Skeletal muscle tissue (tissue), 4 donors: ENCODE measurements around the gene METTL15. TPM values are rescaled to one million over a fixed set of nuclear protein-coding genes. Genes with fewer than 3 reads are reported as not detected.

ENCODE experiments used
- H3K27ac ChIP-seq: one replicate; pipeline ENCODE4 v1.7.0; 2013; ENCODE audit warnings: mild to moderate bottlenecking, low read depth, low read length, inconsistent platforms
- H3K27me3 ChIP-seq, 3 donors: one replicate each; pipeline ENCODE4 v1.7.0; 2013; ENCODE audit warnings: low read length in 3 of 3; ENCODE audit not compliant: control insufficient read depth in 3 of 3, insufficient read depth in 3 of 3
- H3K36me3 ChIP-seq, 3 donors: one replicate each; pipeline ENCODE4 v1.7.0; 2013; ENCODE audit warnings: low read length in 3 of 3; ENCODE audit not compliant: control insufficient read depth in 3 of 3, insufficient read depth in 3 of 3
- H3K4me1 ChIP-seq, 3 donors: one replicate each; pipeline ENCODE4 v1.7.0; 2013; ENCODE audit warnings: low read length in 3 of 3, mild to moderate bottlenecking in 3 of 3; ENCODE audit not compliant: control insufficient read depth in 3 of 3, insufficient read depth in 3 of 3
- H3K4me3 ChIP-seq, 3 donors: one replicate each; pipeline ENCODE4 v1.7.0; 2013; ENCODE audit warnings: low read length in 3 of 3
- H3K9ac ChIP-seq, 3 donors: one replicate each; pipeline ENCODE4 v1.7.0; 2013; ENCODE audit warnings: low read length in 3 of 3, mild to moderate bottlenecking in 3 of 3, moderate library complexity in 2 of 3, low read depth in 1 of 3
- H3K9me3 ChIP-seq, 3 donors: one replicate each; pipeline ENCODE4 v1.7.0; 2013; ENCODE audit warnings: low read length in 3 of 3; ENCODE audit not compliant: control insufficient read depth in 3 of 3
- total RNA-seq: library from RNA; depleted of rRNA; stranded (reverse); fragments of >200 nt; gene quantifications from one replicate; pipeline ENCODE4 v1.2.3, GENCODE V29; 2014
- donor health status: Osteomylitis.

The METTL15 gene
- total RNA-seq, 1 donor from 2014 or later, result 21.9 TPM

DNA sequence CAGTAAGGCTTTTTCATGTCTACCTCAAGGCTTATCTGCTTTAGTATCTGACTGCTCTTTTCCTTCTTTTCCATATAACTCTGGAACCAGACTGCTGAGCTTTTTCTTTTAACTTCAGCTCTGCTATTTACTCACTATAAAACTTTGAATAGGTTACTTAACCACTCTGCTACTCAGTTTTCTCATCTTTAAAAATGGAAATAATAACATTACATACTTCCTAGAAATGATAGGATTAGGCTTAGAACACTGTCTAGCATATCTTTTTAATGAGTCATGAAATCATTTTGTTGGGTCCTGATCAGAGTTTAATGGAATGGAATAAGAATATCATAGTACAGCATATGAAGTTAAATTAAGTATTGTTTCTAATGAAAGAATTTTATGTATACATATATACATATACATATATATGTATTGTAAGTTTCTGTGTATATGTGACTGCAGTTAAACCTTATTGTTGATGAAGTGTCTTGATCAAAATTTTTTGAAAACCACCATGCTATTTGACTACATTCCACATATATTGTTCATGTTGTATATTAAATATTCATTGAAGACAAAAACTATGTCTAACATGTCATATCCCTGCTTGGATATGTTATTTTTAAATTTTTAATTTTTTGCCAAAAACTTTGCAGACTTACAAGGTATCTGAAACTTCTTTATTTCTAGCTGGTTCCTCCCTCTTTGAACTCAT lies 120.2 kb downstream of the METTL15 start:
- no peaks in the 10 kb centered on the region for H3K36me3 ChIP-seq
- H3K4me1 ChIP-seq, result no peaks in the 10 kb centered on the region
- H3K9ac ChIP-seq, result no peak overlapping the region
- H3K27ac ChIP-seq, result no peak overlapping the region
- no peaks in the 10 kb centered on the region for H3K9me3 ChIP-seq
- H3K27me3 ChIP-seq, result no peaks in the 10 kb centered on the region
- H3K4me3 ChIP-seq, result no peak overlapping the region

- Histone ChIP-seq H3K4me1 (no peaks in the 10 kb centered on the region), H3K36me3 (no peaks in the 10 kb centered on the region), H3K4me3 (no peak overlapping the region), H3K27ac (no peak overlapping the region), H3K9me3 (no peaks in the 10 kb centered on the region), H3K9ac (no peak overlapping the region), H3K27me3 (no peaks in the 10 kb centered on the region)
Observed at GRCh38 chr11:28231475-28231874, 123.3 kb downstream of the METTL15 start.

DNA sequence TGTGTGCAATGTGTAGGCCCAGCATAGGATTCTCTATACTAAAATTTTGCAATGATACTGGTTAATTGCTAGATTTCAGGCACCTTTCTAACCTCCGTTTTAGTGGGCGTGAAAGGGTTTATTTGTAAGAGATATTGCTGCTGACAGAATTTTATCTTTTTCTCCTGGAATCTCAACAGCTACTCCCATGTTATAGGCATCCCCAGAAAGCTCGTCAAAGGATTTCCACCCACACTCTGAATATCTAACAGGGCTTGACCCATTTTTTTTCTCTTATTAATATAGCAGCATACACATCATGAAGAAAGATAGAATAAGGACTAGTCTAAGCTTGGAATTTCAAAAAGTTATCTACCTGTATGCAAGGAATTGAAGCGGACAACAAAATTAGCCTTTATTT lies 124.5 kb downstream of the METTL15 start:
- Histone ChIP-seq H3K27ac (no peak overlapping the region), H3K27me3 (no peaks in the 10 kb centered on the region), H3K4me1 (no peaks in the 10 kb centered on the region), H3K4me3 (no peak overlapping the region), H3K36me3 (no peaks in the 10 kb centered on the region), H3K9ac (no peak overlapping the region), H3K9me3 (no peaks in the 10 kb centered on the region)

GRCh38 chr11:28241760-28242159 lies 133.6 kb downstream of the METTL15 start:
- Histone ChIP-seq H3K4me3 (no peak overlapping the region), H3K27me3 (no peaks in the 10 kb centered on the region), H3K9me3 (no peaks in the 10 kb centered on the region), H3K27ac (no peak overlapping the region), H3K9ac (no peak overlapping the region), H3K36me3 (no peaks in the 10 kb centered on the region), H3K4me1 (peaks cover 0 to 2% (median 0%) of the 10 kb centered on the region in 3 donors)

GRCh38 chr11:28242596-28242995 lies 134.4 kb downstream of the METTL15 start:
- peaks cover 0 to 2% (median 0%) of the 10 kb centered on the region in 3 donors for H3K4me1 ChIP-seq
- H3K4me3 ChIP-seq, result no peak overlapping the region
- no peak overlapping the region for H3K9ac ChIP-seq
- H3K36me3 ChIP-seq, result no peaks in the 10 kb centered on the region
- no peaks in the 10 kb centered on the region for H3K27me3 ChIP-seq
- no peaks in the 10 kb centered on the region for H3K9me3 ChIP-seq
- H3K27ac ChIP-seq, result peak overlapping the region; percentile 6

DNA sequence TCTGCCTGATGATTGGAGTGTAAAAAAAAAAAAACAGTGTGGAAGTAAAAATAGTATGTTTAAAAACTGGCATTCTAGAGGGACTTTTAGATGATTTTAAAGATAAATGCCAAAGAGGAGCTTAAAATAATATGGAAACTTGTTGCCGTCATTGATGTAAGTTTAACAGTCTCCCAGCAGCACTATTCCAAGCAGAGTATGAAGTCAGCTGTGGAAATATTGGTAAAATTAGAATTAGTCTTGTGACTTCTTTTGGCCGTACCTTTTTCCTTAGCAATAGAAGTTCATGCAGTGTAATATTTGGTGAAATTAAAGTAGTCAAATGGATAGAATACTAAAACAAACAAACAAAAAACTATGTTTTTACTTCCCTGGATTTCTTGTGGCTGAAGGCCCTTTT lies 134.9 kb downstream of the METTL15 start:
- Histone ChIP-seq H3K27me3 (no peaks in the 10 kb centered on the region), H3K27ac (peak overlapping the region; percentile 6), H3K9me3 (no peaks in the 10 kb centered on the region), H3K4me3 (no peak overlapping the region), H3K36me3 (no peaks in the 10 kb centered on the region), H3K4me1 (peaks cover 0 to 2% (median 0%) of the 10 kb centered on the region in 3 donors), H3K9ac (no peak overlapping the region)

- no peak overlapping the region for H3K9ac ChIP-seq
- H3K27me3 ChIP-seq, result no peaks in the 10 kb centered on the region
- no peak overlapping the region for H3K4me3 ChIP-seq
- no peaks in the 10 kb centered on the region for H3K36me3 ChIP-seq
- peaks cover 0 to 2% (median 0%) of the 10 kb centered on the region in 3 donors for H3K4me1 ChIP-seq
- no peak overlapping the region for H3K27ac ChIP-seq
- H3K9me3 ChIP-seq, result no peaks in the 10 kb centered on the region
Observed at GRCh38 chr11:28243581-28243980, 135.4 kb downstream of the METTL15 start.

- Histone ChIP-seq H3K9me3 (no peaks in the 10 kb centered on the region), H3K27ac (no peak overlapping the region), H3K4me1 (peaks cover 0 to 2% (median 0%) of the 10 kb centered on the region in 3 donors), H3K36me3 (no peaks in the 10 kb centered on the region), H3K27me3 (no peaks in the 10 kb centered on the region), H3K4me3 (no peak overlapping the region), H3K9ac (no peak overlapping the region)
Observed at GRCh38 chr11:28245131-28245530, 136.9 kb downstream of the METTL15 start.

DNA sequence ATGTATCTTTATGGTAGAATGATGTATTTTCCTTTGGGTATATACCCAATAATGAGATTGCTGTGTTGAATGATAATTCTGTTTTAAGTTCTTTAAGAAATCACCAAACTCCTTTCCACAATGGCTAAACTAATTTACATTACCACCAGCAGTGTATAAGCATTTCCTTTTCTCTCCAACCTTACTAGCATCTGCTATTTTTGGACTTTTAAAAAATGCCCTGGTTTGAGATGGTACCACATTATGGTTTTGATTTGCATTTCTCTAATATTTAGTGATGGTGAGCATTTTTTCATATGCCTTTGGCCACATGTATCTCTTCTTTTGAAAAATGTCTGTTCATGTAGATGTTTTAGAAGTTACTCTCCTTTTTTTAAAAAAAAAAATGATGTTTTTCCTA lies 142.0 kb downstream of the METTL15 start:
- no peaks in the 10 kb centered on the region for H3K4me1 ChIP-seq
- no peaks in the 10 kb centered on the region for H3K9me3 ChIP-seq
- no peak overlapping the region for H3K4me3 ChIP-seq
- H3K27me3 ChIP-seq, result no peaks in the 10 kb centered on the region
- no peak overlapping the region for H3K27ac ChIP-seq
- H3K9ac ChIP-seq, result no peak overlapping the region
- no peaks in the 10 kb centered on the region for H3K36me3 ChIP-seq

DNA sequence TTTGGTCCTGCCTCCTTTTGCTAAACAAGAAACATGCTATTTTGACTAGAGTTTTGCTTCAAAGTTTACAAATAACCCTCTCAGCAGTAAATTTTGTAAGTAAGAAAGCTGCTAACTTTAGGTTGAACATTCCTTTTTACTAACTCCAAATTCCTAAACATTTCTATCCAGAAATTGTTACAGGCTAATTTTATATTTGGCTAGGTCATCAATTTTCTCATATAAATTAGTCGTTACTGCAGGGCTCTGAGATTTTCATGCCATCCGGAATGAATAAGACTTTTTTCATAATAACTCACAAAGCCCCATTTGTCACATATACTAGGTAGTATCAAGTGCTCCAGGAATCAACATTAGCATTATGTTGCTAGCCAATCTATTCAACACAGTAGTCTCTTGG lies 143.1 kb downstream of the METTL15 start:
- no peak overlapping the region for H3K9ac ChIP-seq
- H3K4me1 ChIP-seq, result no peaks in the 10 kb centered on the region
- H3K9me3 ChIP-seq, result no peaks in the 10 kb centered on the region
- H3K27ac ChIP-seq, result no peak overlapping the region
- H3K36me3 ChIP-seq, result no peaks in the 10 kb centered on the region
- H3K27me3 ChIP-seq, result no peaks in the 10 kb centered on the region
- no peak overlapping the region for H3K4me3 ChIP-seq
